ENCODE data around the gene COL24A1.

DNA sequence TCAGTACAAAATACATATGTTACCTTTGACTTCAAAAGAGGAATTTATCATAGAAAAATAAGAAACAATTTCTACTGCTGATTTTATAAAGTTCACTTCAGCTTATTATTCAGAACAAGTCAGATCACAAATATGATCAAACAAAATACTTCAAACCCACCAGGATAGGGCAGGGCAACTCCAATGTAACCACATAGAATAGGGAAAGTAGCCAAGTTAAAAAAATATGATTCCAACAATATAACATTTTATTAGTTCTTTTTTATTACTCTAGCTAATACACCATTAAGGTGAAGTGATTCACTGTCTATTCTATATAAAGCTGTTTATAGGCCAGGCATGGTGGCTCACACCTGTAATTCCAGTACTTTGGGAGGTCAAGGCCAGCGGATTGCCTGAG lies 393.8 kb downstream of the COL24A1 start:
- TF ChIP-seq POLR2AphosphoS5 (IDR thresholded peaks at IDR 0.05): no peak
- no peak for TF ChIP-seq POLR2A (IDR thresholded peaks at IDR 0.05)

Data from upper lobe of left lung (tissue), 4 donors.